Endodermal cell (in vitro differentiated cells): Measurements from ENCODE around the gene RAP1GAP2. TPM values are rescaled to one million over a fixed set of nuclear protein-coding genes. Genes with fewer than 3 reads are reported as not detected.

Source experiments
- DNase-seq: peaks from one replicate; pipeline ENCODE4 v3.0.0-alpha.2; 2017
- H3K27ac ChIP-seq: 2 replicates; pipeline ENCODE4 v1.5.1; 2013; ENCODE audit warnings: mild to moderate bottlenecking, low read depth, low read length, moderate library complexity
- H3K27me3 ChIP-seq: 2 replicates; pipeline ENCODE4 v1.6.1; 2013; ENCODE audit warnings: mild to moderate bottlenecking, low read length, moderate library complexity; ENCODE audit not compliant: insufficient read depth, control insufficient read depth, poor library complexity, severe bottlenecking
- H3K36me3 ChIP-seq: 2 replicates; pipeline ENCODE4 v1.7.0; 2013; ENCODE audit warnings: mild to moderate bottlenecking, low read length, moderate library complexity; ENCODE audit not compliant: control insufficient read depth, insufficient read depth
- H3K4me1 ChIP-seq: one replicate; pipeline ENCODE4 v1.7.0; 2013; ENCODE audit warnings: low read length; ENCODE audit not compliant: control insufficient read depth, insufficient read depth
- H3K4me3 ChIP-seq: 2 replicates; pipeline ENCODE4 v1.5.1; 2013; ENCODE audit warnings: mild to moderate bottlenecking, low read length, moderate library complexity
- H3K9ac ChIP-seq: 2 replicates; pipeline ENCODE4 v1.6.1; 2013; ENCODE audit warnings: mild to moderate bottlenecking, low read length, moderate library complexity; ENCODE audit not compliant: poor library complexity, severe bottlenecking; ENCODE audit errors: extremely low read depth
- H3K9me3 ChIP-seq: 2 replicates; pipeline ENCODE4 v1.6.1; 2013; ENCODE audit warnings: mild to moderate bottlenecking, low read length, moderate library complexity; ENCODE audit not compliant: control insufficient read depth
- H3K27ac Mint-ChIP-seq: 2 replicates; pipeline ENCODE4 v1.8.0; 2020; ENCODE audit warnings: mixed read lengths
- H3K27me3 Mint-ChIP-seq: 2 replicates; pipeline ENCODE4 v1.8.0; 2021; ENCODE audit warnings: mild to moderate bottlenecking, mixed read lengths; ENCODE audit not compliant: insufficient read depth
- H3K36me3 Mint-ChIP-seq: 2 replicates; pipeline ENCODE4 v1.8.0; 2020; ENCODE audit warnings: low read depth, mixed read lengths
- H3K4me1 Mint-ChIP-seq: 2 replicates; pipeline ENCODE4 v1.8.0; 2020; ENCODE audit warnings: mixed read lengths
- H3K4me3 Mint-ChIP-seq: 2 replicates; pipeline ENCODE4 v1.8.0; 2020; ENCODE audit warnings: mild to moderate bottlenecking, moderate library complexity, mixed read lengths
- H3K9me3 Mint-ChIP-seq: 2 replicates; pipeline ENCODE4 v1.8.0; 2020; ENCODE audit warnings: mild to moderate bottlenecking, mixed read lengths
- CTCF ChIP-seq: fragments of 200-600 bp; sonication (generic); conservative IDR thresholded peaks from 2 replicates; pipeline ENCODE4 v1.5.0; 2021; ENCODE audit warnings: antibody characterized with exemption, mild to moderate bottlenecking
- WGBS, 2 experiments: methylation state at CpG; one replicate each; pipeline versions ENCODE4 v1.1.5 to v1.1.7; 2013; ENCODE audit warnings: missing lambda C conversion rate in 2 of 2, mixed read lengths in 1 of 2; ENCODE audit not compliant: insufficient coverage in 1 of 2, insufficient read length in 1 of 2; 5-methylcytosine and 5-hydroxymethylcytosine counted together
- total RNA-seq, 2 donors: library from RNA; stranded (reverse); fragmentation: NEBNext Ultra II Directional in 1 of 2; extraction: Animal tissue kit (Norgen Biotek cat#: 25700) in 1 of 2; gene quantifications; 2 replicates in 1 of 2; 3 replicates in 1 of 2; pipeline ENCODE4 v1.2.1, GENCODE V29; 2021

RAP1GAP2 gene
- total RNA-seq, 2 donors from 2014 or later: 18.0 to 44.3 TPM

- Mint-ChIP-seq H3K4me1 (no peaks in the 10 kb centered on the region), H3K9me3 (no peaks in the 10 kb centered on the region), H3K27me3 (no peaks in the 10 kb centered on the region), H3K4me3 (no peak overlapping the region), H3K27ac (no peak overlapping the region), H3K36me3 (peaks cover 2% of the 10 kb centered on the region)
- Histone ChIP-seq H3K27me3 (no peaks in the 10 kb centered on the region), H3K27ac (no peak overlapping the region), H3K4me1 (no peaks in the 10 kb centered on the region), H3K9ac (no peak overlapping the region), H3K36me3 (no peaks in the 10 kb centered on the region), H3K9me3 (no peaks in the 10 kb centered on the region), H3K4me3 (no peak overlapping the region)
- no peak for TF ChIP-seq CTCF
- DNase-seq: peak; percentile 42
- 87% methylated on average over 18 to 19 of the region's 19 CpGs for WGBS, 2 experiments
Measured at GRCh38 chr17:2948721-2949468, 152.7 kb downstream of the RAP1GAP2 start.

- WGBS, 2 experiments: 90 to 92% methylated on average over 4 to 7 of the region's 7 CpGs
- Mint-ChIP-seq H3K27me3 (no peaks in the 10 kb centered on the region), H3K27ac (no peak overlapping the region)
Measured at GRCh38 chr17:2949469-2950044, 153.3 kb downstream of the RAP1GAP2 start.

GRCh38 chr17:2950846-2951245 lies 154.6 kb downstream of the RAP1GAP2 start:
- 89 to 90% methylated on average over 6 to 10 of the region's 10 CpGs for WGBS, 2 experiments
- H3K27me3 ChIP-seq: no peaks in the 10 kb centered on the region

More at GRCh38 chr17:2949469-2950044, 153.3 kb downstream of the RAP1GAP2 start:
- H3K4me3 Mint-ChIP-seq: no peak overlapping the region
- peak; percentile 36 for DNase-seq
- Histone ChIP-seq H3K4me1 (no peaks in the 10 kb centered on the region), H3K9me3 (no peaks in the 10 kb centered on the region), H3K36me3 (no peaks in the 10 kb centered on the region), H3K27ac (no peak overlapping the region), H3K4me3 (no peak overlapping the region), H3K9ac (no peak overlapping the region), H3K27me3 (no peaks in the 10 kb centered on the region)
- no peak for TF ChIP-seq CTCF
- H3K9me3 Mint-ChIP-seq: no peaks in the 10 kb centered on the region
- H3K36me3 Mint-ChIP-seq: peaks cover 2% of the 10 kb centered on the region
- H3K4me1 Mint-ChIP-seq: no peaks in the 10 kb centered on the region

More at GRCh38 chr17:2950846-2951245, 154.6 kb downstream of the RAP1GAP2 start:
- Mint-ChIP-seq H3K4me1 (peaks cover 8% of the 10 kb centered on the region), H3K36me3 (peaks cover 2% of the 10 kb centered on the region), H3K9me3 (no peaks in the 10 kb centered on the region), H3K27me3 (no peaks in the 10 kb centered on the region), H3K4me3 (no peak overlapping the region), H3K27ac (no peak overlapping the region)
- DNase-seq: peak; percentile 47
- Histone ChIP-seq H3K36me3 (no peaks in the 10 kb centered on the region), H3K9me3 (no peaks in the 10 kb centered on the region), H3K9ac (no peak overlapping the region), H3K4me3 (no peak overlapping the region), H3K4me1 (no peaks in the 10 kb centered on the region), H3K27ac (no peak overlapping the region)
- TF ChIP-seq CTCF: no peak
